GM18873 (cell line): ENCODE results near the gene SST.

ENCODE experiments used
- ATAC-seq: cut with Tn5 transposase; IDR thresholded peaks from one replicate; pipeline ENCODE4 v1.9.1; 2021; ENCODE audit warnings: mild to moderate bottlenecking, moderate library complexity, moderate number of reproducible peaks; ENCODE audit not compliant: unreplicated experiment, low FRiP score

SST gene

DNA sequence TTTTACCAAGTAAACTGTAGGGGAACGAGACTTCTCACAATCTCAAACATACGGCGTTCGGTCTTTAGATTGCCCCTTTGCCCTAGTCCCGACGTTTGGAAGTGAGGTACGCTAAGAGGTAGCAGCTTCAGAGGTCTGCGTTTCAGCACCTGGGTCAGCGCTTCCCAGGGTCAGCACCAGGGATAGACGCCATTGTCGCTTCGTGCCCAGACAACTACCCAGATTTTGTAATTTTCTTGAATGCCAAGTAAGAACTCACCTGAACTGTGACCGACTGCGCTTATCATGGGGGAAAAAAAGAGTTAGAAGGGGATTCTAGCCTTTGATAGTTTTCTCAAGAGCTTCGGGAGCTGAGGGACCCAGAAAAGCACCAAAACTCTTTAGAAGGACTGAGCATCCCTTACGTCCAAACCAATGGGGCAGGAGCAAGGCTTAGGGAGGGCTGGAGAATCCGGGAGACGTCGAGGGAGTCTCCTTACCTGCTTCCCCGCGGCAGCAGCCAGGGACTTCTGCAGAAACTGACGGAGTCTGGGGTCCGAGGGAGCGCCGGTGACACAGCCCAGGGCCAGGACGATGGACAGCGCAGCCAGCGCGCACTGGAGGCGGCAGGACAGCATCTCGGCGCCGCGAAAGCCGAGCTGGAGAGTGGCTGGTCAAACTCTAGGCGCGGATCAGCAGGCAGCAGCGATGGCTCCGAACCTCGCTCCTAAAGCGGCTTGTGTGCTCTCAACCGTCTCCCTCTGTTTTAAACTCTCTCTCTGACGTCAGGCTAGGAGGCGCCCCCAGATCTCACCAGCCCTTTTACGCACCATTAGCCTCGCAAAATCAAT lies at the start of gene SST:
Gene SST, minus strand, starts transcription at position 720 of the 830 bp plus-strand sequence. Its CDS starts 103 bp downstream, at position 617.
- ATAC-seq: no peak

DNA sequence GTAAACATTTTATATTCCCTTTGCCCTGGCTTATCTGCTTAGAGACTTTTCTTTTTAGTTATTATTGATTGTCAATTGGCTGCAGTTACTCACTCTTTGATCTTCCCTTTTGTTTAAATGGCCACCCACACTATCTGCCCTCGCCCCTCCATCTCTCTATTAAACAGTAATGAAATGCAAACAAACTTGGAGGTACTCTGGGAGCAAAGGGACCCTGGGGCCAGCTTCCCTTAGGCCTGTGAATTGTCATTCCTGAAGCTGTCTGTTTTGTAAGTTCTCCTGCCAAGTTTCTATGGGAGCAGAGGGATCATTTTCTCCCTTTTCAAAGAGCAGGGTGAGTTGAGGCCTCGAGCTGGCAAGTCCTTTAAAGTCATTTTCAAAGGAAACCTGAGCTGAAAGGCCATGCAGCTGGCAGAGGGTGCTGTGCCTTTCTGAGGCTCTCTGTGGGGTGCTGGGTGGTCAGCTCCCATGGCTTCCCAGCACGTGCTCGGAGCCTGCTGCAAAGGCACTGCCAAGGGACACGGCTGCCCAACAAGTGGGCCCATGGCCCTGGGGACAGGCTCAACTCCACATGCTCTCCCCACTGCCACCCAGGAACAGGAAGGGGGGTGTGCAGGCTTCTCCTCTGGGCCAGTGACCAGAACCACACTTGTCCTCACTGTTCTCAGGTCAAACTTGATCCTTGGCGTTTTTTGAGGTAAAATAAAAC lies 49.6 kb upstream of the SST start:
- ATAC-seq: no peak

DNA sequence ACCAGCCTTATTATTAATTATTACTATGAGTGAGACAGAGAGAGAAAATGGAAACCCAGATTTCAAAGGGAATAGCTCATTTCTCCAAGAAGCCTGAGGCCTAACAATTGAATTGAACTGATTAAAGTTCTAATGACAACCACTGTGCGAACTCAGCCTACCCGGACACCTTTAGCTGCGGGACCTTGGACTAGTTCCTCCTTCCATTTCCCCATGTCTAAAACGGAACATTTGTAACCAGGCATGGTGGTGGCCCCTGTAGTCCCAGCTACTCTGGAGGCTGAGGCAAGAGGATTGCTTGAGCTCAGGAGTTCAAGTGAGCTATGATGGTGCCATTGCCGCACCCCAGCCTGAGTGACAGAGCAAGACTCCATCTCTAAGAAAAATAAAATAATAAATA lies 48.6 kb upstream of the SST start:
- no peak for ATAC-seq

DNA sequence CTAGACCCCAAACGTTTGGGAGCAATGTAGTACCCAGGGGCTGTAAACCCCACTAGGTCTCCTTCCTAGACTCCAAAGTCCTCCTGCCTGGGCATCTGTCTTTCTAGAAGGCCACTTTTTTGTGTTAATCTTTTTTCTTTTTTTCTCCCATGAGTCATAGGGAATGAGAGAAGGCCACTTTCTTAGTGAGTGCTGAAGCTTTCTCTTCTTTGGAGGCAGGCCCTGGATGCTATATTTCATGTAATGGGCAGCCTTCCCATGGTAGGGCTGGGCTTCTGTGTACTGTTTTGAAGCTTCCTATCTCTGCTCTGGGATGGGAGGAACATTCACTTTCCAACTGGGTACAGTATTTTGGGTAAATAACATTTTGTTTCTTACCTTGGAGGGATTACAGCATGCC lies 47.4 kb upstream of the SST start:
- no peak for ATAC-seq

DNA sequence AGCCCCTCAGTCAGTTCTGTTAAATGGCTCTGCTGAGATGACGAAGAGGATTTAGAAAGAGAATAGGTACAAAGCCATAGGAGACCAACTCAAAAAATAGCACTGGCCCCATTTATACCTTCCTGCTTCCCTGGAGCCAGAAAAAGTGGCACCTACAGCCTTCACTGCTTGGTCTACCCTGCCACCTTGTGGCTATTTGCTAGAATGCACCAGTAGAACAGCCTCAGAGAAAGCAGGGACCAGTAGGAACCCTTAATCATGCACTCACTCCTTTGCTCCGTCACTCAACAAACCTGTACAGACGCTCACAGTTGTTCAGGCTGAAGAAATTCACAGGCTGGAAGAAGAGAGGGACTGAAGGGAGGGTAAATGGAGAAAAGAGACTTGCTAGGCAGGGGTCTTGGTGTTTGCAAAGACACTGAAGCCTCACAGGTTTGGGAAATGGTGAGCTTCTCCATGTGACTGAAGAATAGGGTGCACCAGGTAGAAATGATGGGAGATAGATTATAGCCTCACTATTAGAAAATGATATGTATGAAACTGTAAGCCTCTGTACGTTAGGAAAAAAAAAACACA lies 44.3 kb upstream of the SST start:
- ATAC-seq: peak; percentile 73

DNA sequence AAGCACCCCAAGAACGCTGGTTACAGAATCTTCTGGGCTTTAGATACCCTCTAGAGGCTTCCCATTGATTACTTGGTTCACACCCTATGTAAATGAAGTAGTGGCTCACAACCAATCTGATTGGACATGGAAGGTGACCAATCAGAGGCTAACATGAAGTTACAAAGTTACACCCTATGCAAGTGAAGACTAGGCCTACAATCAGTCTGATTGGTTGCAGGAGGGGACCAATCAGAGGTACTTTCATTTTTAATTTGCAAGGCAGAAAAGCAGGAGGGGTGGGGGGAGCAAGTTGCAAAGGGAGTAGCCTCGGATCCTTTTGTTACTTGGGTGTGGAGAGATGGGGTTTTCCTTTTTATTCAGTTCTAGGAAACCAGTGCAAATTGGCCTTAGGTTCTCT lies 43.3 kb upstream of the SST start:
- no peak for ATAC-seq

DNA sequence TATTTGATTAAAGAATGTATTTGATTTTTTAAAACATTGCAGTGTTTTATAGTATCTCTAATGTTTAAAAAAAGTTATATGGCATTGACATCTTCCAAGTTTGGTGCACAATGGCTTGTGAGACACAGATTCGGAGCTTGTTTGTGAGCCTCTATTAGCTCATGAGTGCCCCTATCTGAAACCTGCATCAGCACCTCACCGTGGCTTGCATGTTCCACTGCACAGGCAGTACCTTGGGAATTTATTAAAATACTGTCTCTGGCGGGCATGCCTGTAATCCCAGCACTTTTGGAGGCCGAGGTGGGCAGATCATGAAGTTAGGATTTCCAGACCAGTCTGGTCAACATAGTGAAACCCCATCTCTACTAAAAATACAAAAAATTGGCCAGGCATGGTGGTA lies 39.0 kb upstream of the SST start:
- ATAC-seq: no peak

DNA sequence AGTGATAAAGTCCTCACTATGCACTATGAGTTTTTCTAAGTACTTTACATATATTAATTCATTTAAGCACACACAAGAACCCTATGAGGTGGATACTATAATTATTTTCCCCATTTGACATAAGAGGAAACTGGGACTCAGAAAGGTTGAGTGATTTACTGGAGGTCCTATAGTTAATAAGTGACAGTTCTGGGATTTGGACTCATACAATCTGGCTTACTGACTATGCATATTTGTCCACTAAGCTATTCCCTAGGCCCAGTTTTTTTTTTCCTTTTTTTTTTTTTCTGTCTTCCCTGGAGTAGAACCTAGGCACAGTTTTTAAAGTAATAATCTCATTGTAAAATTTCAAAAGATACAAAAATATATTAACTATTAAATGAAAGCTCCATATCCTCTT lies 38.5 kb upstream of the SST start:
- ATAC-seq: no peak

DNA sequence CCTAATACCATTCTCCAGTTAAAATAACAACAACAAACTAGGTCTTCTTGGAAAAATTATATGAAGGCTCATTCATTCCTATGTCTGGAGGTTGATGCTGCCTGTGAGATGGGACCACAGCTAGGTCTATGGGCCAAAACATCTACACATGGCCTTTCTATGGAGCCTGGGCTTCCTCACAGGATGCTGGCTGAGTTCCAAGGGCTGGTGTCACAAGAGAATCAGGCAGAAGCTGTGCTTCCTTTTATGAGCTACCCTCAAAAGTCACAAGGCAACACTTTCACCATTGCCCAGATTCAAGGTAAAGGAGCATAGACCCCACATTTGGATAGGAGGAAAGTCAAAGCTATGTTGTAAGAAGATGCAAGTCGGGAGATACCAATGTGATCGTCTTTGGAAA lies 36.8 kb upstream of the SST start:
- ATAC-seq: no peak

DNA sequence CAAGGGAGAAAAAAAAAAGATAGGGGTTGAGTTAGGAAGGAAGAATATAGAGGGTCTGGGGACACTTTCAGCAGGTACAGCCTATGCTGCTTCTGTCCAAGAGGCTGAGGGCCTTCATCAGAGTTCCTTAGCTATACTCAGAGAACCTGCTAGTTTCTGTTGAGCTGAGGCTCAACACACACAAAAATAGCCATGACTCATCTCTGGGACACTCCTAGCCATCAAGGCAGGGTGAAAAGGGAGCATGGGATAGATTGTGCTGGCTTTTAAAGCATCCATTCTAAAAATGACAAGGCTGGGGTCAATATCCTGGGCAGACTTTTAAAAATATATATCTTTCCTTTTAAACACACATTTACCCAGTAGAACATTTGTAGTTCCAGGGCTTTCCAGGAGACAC lies 35.0 kb upstream of the SST start:
- ATAC-seq: no peak

DNA sequence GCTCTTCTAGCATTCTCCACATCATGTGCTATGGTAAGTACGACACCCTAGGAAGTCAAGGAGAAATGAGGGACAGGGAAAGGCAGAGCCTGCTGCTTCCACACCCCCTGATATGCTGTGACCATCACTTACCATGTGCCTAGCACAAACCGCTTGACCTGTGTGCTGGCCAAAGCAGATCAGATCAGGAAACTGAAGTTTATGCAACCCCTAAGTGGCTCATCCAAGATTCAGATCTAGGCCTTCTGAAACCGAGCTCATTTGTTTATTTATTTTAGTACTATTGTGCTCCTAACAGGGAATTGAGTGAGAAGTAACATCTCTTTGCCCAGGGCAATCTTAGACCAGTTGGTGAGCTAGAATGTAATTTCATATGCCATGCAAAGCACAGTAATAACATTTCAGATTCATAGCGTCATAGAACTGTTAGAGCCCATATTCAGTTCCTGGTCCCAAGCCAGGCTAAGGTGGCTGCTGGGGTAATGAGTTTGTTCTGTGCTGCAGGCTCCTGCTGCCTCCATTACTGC lies 32.4 kb upstream of the SST start, which contains the start of gene RTP2:
Gene RTP2, minus strand, starts transcription at position 51 of the 527 bp plus-strand sequence. CDS start 429 bp downstream, outside the sequence.
- ATAC-seq: no peak

DNA sequence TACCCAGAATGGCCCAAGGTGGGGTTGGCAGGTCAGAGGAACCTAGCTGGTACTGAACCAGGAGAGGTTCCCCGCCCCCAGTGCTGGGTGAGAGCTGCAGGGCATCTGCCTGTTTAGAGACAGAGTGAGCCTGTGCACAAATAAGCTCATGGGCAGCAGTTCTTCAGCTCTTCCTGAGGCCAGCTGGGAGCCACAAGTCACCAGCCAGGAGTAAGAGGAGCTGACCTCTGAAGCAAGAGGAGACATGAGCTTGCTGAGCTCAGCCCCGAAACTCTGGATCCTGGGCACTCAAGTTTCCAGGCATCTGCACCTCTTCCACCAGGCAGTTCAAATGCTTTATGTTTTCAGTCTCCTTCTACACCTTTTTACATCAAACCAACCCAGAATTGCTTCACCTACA lies 30.1 kb upstream of the SST start:
- no peak for ATAC-seq

DNA sequence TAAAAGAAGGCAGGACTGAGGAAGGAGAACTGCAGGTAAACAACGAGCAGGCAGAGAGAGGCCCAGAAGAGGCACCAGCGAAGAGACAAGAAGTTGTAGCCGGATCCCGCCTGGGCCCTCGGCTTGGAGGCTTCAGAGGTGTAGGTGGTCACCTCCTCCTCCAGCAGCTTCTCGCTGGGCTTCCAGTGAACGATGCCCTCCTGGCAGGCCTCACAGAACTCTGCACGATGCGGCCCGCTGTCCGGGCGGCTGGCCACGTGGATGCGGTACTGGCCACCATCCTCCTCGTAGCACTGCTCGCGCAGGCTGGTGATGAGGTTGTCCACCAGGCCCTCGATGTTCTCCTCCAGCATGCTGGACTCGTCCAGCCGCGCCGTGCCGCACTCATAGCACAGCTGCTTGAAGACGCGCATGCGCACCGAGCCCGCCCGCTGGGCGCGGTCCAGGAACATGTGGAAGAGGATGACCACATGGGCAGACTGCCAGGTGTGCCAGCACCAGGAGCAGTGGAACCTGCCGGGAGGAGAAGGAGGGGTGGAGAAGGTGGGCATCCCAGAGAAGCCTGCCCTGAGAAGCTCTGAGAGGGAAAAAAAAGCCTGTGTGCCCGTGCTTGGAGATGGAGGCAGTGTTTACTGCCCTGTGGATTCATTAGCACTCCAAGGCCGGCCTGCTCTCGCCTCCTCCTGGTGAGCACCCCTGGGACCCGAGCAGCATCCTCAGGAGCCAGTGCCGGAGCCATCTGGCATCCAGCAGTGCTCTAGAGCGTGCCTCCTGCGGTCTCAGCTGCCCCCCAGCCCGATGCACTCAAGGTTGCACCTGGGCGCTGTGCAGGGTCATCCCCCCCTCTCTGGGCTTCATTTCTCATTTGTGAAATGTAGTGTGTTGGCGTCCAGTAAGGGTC lies 28.6 kb upstream of the SST start:
- ATAC-seq: no peak

DNA sequence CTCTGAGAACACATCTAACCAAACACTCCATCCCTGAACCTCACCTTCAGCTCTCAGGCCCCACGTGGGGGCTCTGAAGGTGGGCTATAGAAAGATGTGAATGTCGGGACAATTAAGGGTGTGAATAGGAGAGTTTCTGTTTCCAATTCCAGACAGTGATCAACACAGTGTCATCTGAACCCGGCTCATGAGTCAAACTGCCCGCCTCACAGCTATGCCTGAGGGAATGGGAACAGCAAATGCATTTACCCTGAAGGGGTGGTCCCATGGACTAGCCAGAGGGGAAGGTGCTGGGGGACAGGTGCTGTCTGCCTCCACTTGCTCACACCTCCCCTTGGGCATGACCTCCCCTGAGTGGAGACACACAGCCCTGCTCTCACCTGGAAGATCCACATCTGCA lies 25.8 kb upstream of the SST start:
- ATAC-seq: no peak

DNA sequence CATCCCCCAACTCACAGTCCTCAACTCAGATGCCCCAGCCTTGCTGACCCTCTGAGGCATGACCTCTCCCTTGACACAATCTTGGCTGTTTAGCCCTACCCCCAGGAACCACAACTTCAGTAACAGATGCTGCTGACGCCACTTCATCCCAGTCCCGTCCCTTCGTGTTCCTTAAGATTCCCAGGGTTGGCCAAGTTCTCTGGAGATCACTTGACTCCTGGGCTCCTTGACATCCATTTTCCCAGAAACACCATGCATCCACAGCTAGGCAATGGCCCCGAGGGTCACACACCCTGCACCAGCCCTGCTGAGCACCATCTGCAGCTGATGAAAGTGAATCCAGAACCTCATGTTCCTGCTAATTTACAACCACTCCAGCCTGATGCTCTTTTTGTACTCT lies 25.3 kb upstream of the SST start:
- no peak for ATAC-seq

DNA sequence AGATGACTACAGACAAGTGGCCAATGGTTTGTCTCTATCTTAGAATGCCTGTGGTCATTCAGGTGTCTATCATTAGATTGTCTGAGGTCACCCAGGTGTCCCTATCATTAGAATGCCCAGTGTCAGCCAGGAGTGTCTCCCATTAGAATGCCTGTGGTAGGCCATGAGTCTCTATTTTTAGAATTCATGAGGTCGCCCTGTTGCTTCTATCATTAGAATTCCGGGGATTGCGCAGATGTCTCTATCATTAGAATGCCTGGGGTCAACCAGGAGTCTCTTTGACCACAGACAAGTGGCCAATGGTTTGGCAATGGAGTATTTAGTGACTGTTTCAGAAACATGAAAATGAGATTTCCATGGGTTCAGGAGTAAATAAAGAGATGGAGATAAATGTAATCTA lies 24.6 kb upstream of the SST start:
- ATAC-seq: no peak

DNA sequence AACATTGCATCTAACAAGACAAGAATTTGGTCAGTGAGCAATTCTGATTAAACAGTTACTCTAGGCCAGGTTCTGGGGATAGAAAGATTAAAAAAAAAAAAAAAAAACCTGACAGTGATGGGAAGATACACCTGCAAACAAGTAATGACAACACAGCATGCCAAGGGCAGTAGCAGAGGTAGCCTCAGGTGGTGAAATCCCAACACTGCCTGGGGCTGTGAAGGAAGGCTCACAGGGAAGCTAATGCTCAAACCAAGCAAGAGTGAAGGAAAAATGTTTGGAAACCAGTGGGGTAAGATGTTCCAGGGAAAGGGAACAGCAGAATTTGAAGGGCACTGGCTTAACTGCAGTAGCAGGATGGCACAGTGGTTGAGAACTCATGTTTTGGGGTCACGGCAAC lies 23.2 kb upstream of the SST start:
- ATAC-seq: no peak

DNA sequence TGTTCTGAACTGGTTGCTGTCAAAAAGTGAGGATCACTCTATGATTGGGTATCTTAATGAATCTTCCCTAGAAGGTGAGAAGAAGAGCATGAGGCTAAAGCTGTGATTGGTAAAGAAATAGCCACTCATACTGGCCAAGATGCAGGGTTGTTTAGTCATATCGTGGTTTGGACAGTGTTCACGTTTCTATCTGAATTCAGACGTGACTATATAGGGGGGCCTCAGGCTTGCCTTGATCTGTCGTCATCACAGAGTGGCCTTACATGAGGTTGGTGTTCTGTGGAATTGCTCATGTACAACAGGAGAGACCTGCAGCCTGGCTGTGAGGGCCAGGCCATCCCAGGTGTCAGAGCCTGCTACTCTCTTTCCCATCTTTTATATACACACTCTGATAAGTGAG lies 19.8 kb upstream of the SST start:
- no peak for ATAC-seq

DNA sequence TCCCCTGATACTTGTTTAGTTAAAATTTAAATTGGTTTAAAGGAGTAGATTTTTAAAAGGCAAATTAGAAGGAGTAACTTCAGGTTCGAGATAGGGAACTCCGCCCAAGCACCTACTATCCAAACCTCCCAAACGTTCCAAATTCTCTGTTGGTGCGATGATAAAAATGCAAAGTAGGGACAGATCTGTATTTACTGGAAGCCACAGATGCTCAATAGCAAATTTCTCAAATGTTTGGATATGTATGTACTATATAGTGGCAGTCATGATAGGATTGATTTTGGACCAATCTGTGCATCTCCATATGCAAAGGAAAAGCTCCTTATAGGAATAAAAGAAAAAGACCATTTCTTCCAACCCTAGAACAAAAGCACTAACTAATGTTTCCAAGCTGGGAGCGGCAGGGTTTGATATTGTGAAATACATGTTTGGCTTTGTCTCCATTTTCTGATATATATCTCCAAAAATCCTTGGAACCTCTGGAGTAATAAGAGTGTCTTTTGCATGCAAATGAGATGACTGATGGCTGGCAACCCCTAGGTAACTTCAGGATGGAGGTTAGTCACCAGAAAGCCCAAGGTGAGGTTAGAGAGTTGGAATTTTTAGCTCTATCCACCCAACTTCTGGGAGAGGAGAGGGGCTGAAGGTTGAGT lies 16.6 kb upstream of the SST start:
- no peak for ATAC-seq

DNA sequence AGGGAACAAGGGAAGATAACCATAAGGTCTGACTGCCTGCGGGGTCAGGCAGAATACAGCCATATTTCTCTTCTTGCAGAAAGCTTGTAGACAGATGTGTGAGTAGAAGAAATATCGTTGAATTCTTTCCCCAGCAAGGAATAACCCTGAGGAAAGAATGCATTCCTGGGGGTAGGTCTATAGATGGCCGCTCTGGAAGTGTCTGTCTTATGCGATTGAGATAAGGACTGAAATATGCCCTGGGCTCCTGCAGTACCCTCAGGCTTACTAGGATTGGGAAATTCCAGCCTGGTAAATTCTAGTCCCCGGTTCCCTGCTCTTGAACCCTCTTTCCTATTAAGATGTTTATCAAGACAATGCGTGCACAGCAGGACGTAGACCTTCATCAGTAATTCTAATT lies 15.8 kb upstream of the SST start:
- no peak for ATAC-seq
